CMK (cell line): Measurements from ENCODE around the gene PPIH.
"Not testable (repeated sequence)": the region's sequence is repeated elsewhere in the genome, so short reads cannot be mapped to it uniquely, and the experiment has no call there.

Source experiments
- DNase-seq: peaks from one replicate; pipeline ENCODE4 v3.0.0-alpha.2; 2010; ENCODE audit warnings: low read depth

PPIH gene

GRCh38 chr1:42682484-42682738 lies 24.2 kb downstream of the PPIH start:
- DNase-seq: not testable (repeated sequence)

GRCh38 chr1:42682739-42683531 lies 24.7 kb downstream of the PPIH start:
- peak; percentile 65 for DNase-seq

- no peak for DNase-seq
Observed at GRCh38 chr1:42684139-42684538, 25.9 kb downstream of the PPIH start.

- DNase-seq: peak; percentile 55
Observed at GRCh38 chr1:42686418-42686817, 28.2 kb downstream of the PPIH start.

- no peak for DNase-seq
Observed at GRCh38 chr1:42689912-42690311, 31.7 kb downstream of the PPIH start.

GRCh38 chr1:42690477-42691156 lies 32.4 kb downstream of the PPIH start:
- DNase-seq: no peak

GRCh38 chr1:42691157-42691498 lies 32.9 kb downstream of the PPIH start:
- no peak for DNase-seq

GRCh38 chr1:42692461-42692860 lies 34.2 kb downstream of the PPIH start:
- DNase-seq: no peak

- no peak for DNase-seq
Observed at GRCh38 chr1:42692911-42693310, 34.7 kb downstream of the PPIH start.

GRCh38 chr1:42698081-42698813 lies 40.0 kb downstream of the PPIH start:
- no peak for DNase-seq

GRCh38 chr1:42700006-42700405 lies 41.8 kb downstream of the PPIH start:
- DNase-seq: no peak

- DNase-seq: no peak
Observed at GRCh38 chr1:42703888-42704464, 45.8 kb downstream of the PPIH start.

- not testable (repeated sequence) for DNase-seq
Observed at GRCh38 chr1:42712808-42713207, 54.6 kb downstream of the PPIH start.

GRCh38 chr1:42713293-42713692 lies 55.1 kb downstream of the PPIH start:
- no peak for DNase-seq

GRCh38 chr1:42714441-42714840 lies 56.2 kb downstream of the PPIH start:
- DNase-seq: not testable (repeated sequence)

GRCh38 chr1:42720868-42721267 lies 62.6 kb downstream of the PPIH start:
- DNase-seq: no peak

GRCh38 chr1:42721926-42722325 lies 63.7 kb downstream of the PPIH start:
- no peak for DNase-seq

GRCh38 chr1:42722403-42722802 lies 64.2 kb downstream of the PPIH start:
- not testable (repeated sequence) for DNase-seq

- DNase-seq: no peak
Observed at GRCh38 chr1:42723511-42723910, 65.3 kb downstream of the PPIH start.

GRCh38 chr1:42725820-42726219 lies 67.6 kb downstream of the PPIH start:
- DNase-seq: not testable (repeated sequence)
